Measurements from ENCODE around the gene CIB4.

CIB4 gene

GRCh38 chr2:26581991-26582842 is 58.9 kb downstream of the CIB4 start:
- no peak for DNase-seq (ENCODE audit: low read depth, low spot score)
- TF ChIP-seq CTCF (IDR thresholded peaks at IDR 0.05; ENCODE audit: low read depth, low read length), result no peak
- no peak overlapping the region for H3K4me3 ChIP-seq (ENCODE audit: low read depth, low read length)
- in situ Hi-C loops (cut with HindIII; ENCODE audit: low sequenced_read_pairs), result no loop called here

GRCh38 chr2:26581266-26581990 is 59.7 kb downstream of the CIB4 start:
- TF ChIP-seq CTCF (IDR thresholded peaks at IDR 0.05; ENCODE audit: low read depth, low read length), result no peak
- H3K4me3 ChIP-seq (ENCODE audit: low read depth, low read length), result no peak overlapping the region
- in situ Hi-C loops (cut with HindIII; ENCODE audit: low sequenced_read_pairs), result no loop called here
- no peak for DNase-seq (ENCODE audit: low read depth, low spot score)

- DNase-seq (ENCODE audit: low read depth, low spot score), result no peak
- in situ Hi-C loops (cut with HindIII; ENCODE audit: low sequenced_read_pairs), result no loop called here
Measured at GRCh38 chr2:26580751-26581150, 60.4 kb downstream of the CIB4 start.

GRCh38 chr2:26580151-26580550 is 61.0 kb downstream of the CIB4 start:
- DNase-seq (ENCODE audit: low read depth, low spot score), result no peak
- H3K4me3 ChIP-seq (ENCODE audit: low read depth, low read length), result no peak overlapping the region
- in situ Hi-C loops (cut with HindIII; ENCODE audit: low sequenced_read_pairs), result no loop called here
- no peak for TF ChIP-seq CTCF (IDR thresholded peaks at IDR 0.05; ENCODE audit: low read depth, low read length)

More at GRCh38 chr2:26580751-26581150, 60.4 kb downstream of the CIB4 start:
- no peak overlapping the region for H3K4me3 ChIP-seq (ENCODE audit: low read depth, low read length)
- TF ChIP-seq CTCF (IDR thresholded peaks at IDR 0.05; ENCODE audit: low read depth, low read length), result no peak

GRCh38 chr2:26579723-26580040 is 61.5 kb downstream of the CIB4 start:
- in situ Hi-C loops (cut with HindIII; ENCODE audit: low sequenced_read_pairs), result no loop called here

More at GRCh38 chr2:26579723-26580040, 61.5 kb downstream of the CIB4 start:
- TF ChIP-seq CTCF (IDR thresholded peaks at IDR 0.05; ENCODE audit: low read depth, low read length), result no peak
- H3K4me3 ChIP-seq (ENCODE audit: low read depth, low read length), result no peak overlapping the region
- no peak for DNase-seq (ENCODE audit: low read depth, low spot score)

All from astrocyte of the spinal cord (primary cell).